SH-SY5Y (cell line): ENCODE results near the gene APELA.

Source experiments
- GATA2 ChIP-seq: IDR thresholded peaks from 2 replicates; pipeline ENCODE4 v1.6.1; 2011; ENCODE audit warnings: mild to moderate bottlenecking, low read depth, low read length
- GATA3 ChIP-seq: IDR thresholded peaks from 2 replicates; pipeline ENCODE4 v1.6.1; 2011; ENCODE audit warnings: low read depth, mild to moderate bottlenecking, low read length, moderate library complexity

- TF ChIP-seq GATA2 (no peak), GATA3 (no peak)
Observed at GRCh38 chr4:164828955-164829354, 48.0 kb upstream of the APELA start.
